WTC11 (cell line): ENCODE measurements around the gene ESPN. TPM values are rescaled to one million over a fixed set of nuclear protein-coding genes. Genes with fewer than 3 reads are reported as not detected.
A peak's percentile ranks its signal among the peaks of the same experiment; 100 is the strongest.

ENCODE experiments used
- ATAC-seq: fragments of 200-7000 bp; cut with Tn5 transposase; 2 replicates; pipeline ENCODE4 v1.10.0; 2021; ENCODE audit warnings: mild to moderate bottlenecking, moderate library complexity
- CTCF ChIA-PET: fragments of 300-600 bp; sonication (Branson Sonifier 250); formaldehyde crosslinking; loops from one replicate; lab custom pipeline; 2021; ENCODE audit warnings: antibody characterized with exemption; lab: Charles Lee
- POLR2A ChIA-PET: fragments of 350-600 bp; sonication (Branson Sonifier 250); formaldehyde crosslinking; loops from one replicate; lab custom pipeline; 2021; ENCODE audit warnings: antibody characterized with exemption; lab: Charles Lee
- DNase-seq: peaks from one replicate; pipeline ENCODE4 v3.0.0; 2021; ENCODE audit warnings: low spot score
- H3K27ac Mint-ChIP-seq: 2 replicates; pipeline ENCODE4 v1.8.0; 2021; ENCODE audit warnings: mixed read lengths
- H3K27me3 Mint-ChIP-seq: 2 replicates; pipeline ENCODE4 v1.8.0; 2021; ENCODE audit warnings: low read depth, mild to moderate bottlenecking, moderate library complexity, mixed read lengths
- H3K36me3 Mint-ChIP-seq: 2 replicates; pipeline ENCODE4 v1.8.0; 2021; ENCODE audit warnings: mixed read lengths
- H3K4me1 Mint-ChIP-seq: 2 replicates; pipeline ENCODE4 v1.8.0; 2022; ENCODE audit warnings: mixed read lengths
- H3K4me3 Mint-ChIP-seq: 2 replicates; pipeline ENCODE4 v1.8.0; 2021; ENCODE audit warnings: mild to moderate bottlenecking, moderate library complexity, mixed read lengths
- H3K9me3 Mint-ChIP-seq: 2 replicates; pipeline ENCODE4 v1.8.0; 2021; ENCODE audit warnings: mixed read lengths
- E2F4 ChIP-seq: sonication (generic); formaldehyde crosslinking; IDR thresholded peaks from 2 replicates; pipeline ENCODE4 v1.8.1; 2022; ENCODE audit warnings: low read depth, mild to moderate bottlenecking, moderate library complexity, missing genetic modification reagents, borderline replicate concordance
- GTF2I ChIP-seq: fragments of 250-450 bp; sonication (Bioruptor Pico); conservative IDR thresholded peaks from 2 replicates; pipeline ENCODE4 v1.4.0; 2021; ENCODE audit warnings: mild to moderate bottlenecking
- JAZF1 ChIP-seq: fragments of 250-450 bp; sonication (Bioruptor Pico); IDR thresholded peaks from 2 replicates; pipeline ENCODE4 v1.9.0; 2021; ENCODE audit warnings: moderate library complexity, mild to moderate bottlenecking, inconsistent platforms
- MYBL2 ChIP-seq: sonication (generic); formaldehyde crosslinking; IDR thresholded peaks from 2 replicates; pipeline ENCODE4 v1.8.1; 2023; ENCODE audit warnings: mild to moderate bottlenecking, moderate library complexity, missing genetic modification reagents
- NR3C1 ChIP-seq: sonication (generic); formaldehyde crosslinking; conservative IDR thresholded peaks from 2 replicates; pipeline ENCODE4 v1.8.1; 2023; ENCODE audit warnings: low read depth, mild to moderate bottlenecking, missing genetic modification reagents
- OVOL2 ChIP-seq: fragments of 250-450 bp; sonication (Bioruptor Pico); IDR thresholded peaks from 2 replicates; pipeline ENCODE4 v1.9.0; 2021; ENCODE audit warnings: mild to moderate bottlenecking, borderline replicate concordance
- RELA ChIP-seq: sonication (generic); formaldehyde crosslinking; IDR thresholded peaks from 2 replicates; pipeline ENCODE4 v1.8.1; 2022; ENCODE audit warnings: missing genetic modification reagents, mild to moderate bottlenecking, borderline replicate concordance
- SP1 ChIP-seq: sonication (generic); formaldehyde crosslinking; conservative IDR thresholded peaks from 2 replicates; pipeline ENCODE4 v1.8.1; 2022; ENCODE audit warnings: missing genetic modification reagents
- TEAD1 ChIP-seq: sonication (generic); formaldehyde crosslinking; IDR thresholded peaks from 2 replicates; pipeline ENCODE4 v1.8.0; 2022; ENCODE audit warnings: mild to moderate bottlenecking, missing genetic modification reagents
- USF1 ChIP-seq: sonication (generic); formaldehyde crosslinking; IDR thresholded peaks from 2 replicates; pipeline ENCODE4 v1.8.0; 2022; ENCODE audit warnings: mild to moderate bottlenecking, missing genetic modification reagents
- ZNF138 ChIP-seq: sonication (generic); formaldehyde crosslinking; conservative IDR thresholded peaks from 2 replicates; pipeline ENCODE4 v1.8.1; 2022; ENCODE audit warnings: mild to moderate bottlenecking, moderate library complexity, missing genetic modification reagents
- ZNF317 ChIP-seq: sonication (generic); formaldehyde crosslinking; IDR thresholded peaks from 2 replicates; pipeline ENCODE4 v1.8.1; 2023; ENCODE audit warnings: low read depth, mild to moderate bottlenecking, moderate library complexity, missing genetic modification reagents, borderline replicate concordance
- total RNA-seq: library from RNA; stranded (reverse); gene quantifications from 3 replicates; pipeline ENCODE4 v1.2.3, GENCODE V29; 2021
- TF ChIP-seq, protein P1 (sequence below): sonication (generic); formaldehyde crosslinking; conservative IDR thresholded peaks from 2 replicates; pipeline ENCODE4 v1.8.1; 2023; ENCODE audit warnings: mild to moderate bottlenecking, low read depth, missing genetic modification reagents, moderate library complexity
- TF ChIP-seq, protein P2 (sequence below): sonication (generic); formaldehyde crosslinking; IDR thresholded peaks from 2 replicates; pipeline ENCODE4 v1.8.1; 2023; ENCODE audit warnings: mild to moderate bottlenecking, missing genetic modification reagents, moderate library complexity
- TF ChIP-seq, protein P3 (sequence below): fragments of 250-450 bp; sonication (Bioruptor Pico); conservative IDR thresholded peaks from 2 replicates; pipeline ENCODE4 v1.9.0; 2021; ENCODE audit warnings: mild to moderate bottlenecking
- TF ChIP-seq, protein P4 (sequence below): fragments of 250-450 bp; sonication (Bioruptor Pico); IDR thresholded peaks from 2 replicates; pipeline ENCODE4 v1.9.0; 2021; ENCODE audit warnings: mild to moderate bottlenecking

The ESPN gene
- total RNA-seq, 1 experiment from 2014 or later = 46.1 TPM

DNA sequence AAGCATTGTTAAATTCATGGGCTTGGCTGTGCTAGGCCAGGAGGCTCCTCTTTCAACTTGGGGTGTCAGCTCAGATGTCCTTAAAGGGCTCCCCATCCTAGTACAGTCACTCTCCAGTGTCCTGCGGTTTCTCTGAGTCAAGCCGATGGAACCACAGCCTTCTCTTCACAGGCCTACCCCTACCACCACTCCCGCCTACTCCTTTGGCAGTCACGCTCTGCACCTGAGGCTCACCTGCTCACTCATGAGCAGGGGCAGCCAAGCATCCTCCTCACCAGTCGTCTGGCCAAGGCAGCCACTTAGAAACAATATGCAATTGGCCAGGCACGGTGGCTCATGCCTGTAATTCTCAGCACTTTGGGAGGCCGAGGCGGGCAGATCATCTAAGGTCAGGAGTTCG lies 34.6 kb upstream of the ESPN start:
- ATAC-seq (no peak), DNase-seq (no peak)
- H3K36me3 Mint-ChIP-seq = peaks cover 3% of the 10 kb centered on the region; the same call in 1 of the 2 replicates
- peak overlapping the region; percentile 95 for H3K27ac Mint-ChIP-seq
- H3K27me3 Mint-ChIP-seq = peaks cover 4% of the 10 kb centered on the region
- POLR2A ChIA-PET = interaction anchor here (1.1 kb wide), 1 partner anchor 9 kb away, joined by 3 read pairs; no protein-coding TSS in a partner anchor
- no peak overlapping the region for H3K4me3 Mint-ChIP-seq
- peaks cover 5% of the 10 kb centered on the region; the same call in 1 of the 2 replicates for H3K9me3 Mint-ChIP-seq
- CTCF ChIA-PET = interaction anchor here (0.8 kb wide), 1 partner anchor 144 kb away, joined by 3 read pairs; no protein-coding TSS in a partner anchor
- TF ChIP-seq, protein P1, sequence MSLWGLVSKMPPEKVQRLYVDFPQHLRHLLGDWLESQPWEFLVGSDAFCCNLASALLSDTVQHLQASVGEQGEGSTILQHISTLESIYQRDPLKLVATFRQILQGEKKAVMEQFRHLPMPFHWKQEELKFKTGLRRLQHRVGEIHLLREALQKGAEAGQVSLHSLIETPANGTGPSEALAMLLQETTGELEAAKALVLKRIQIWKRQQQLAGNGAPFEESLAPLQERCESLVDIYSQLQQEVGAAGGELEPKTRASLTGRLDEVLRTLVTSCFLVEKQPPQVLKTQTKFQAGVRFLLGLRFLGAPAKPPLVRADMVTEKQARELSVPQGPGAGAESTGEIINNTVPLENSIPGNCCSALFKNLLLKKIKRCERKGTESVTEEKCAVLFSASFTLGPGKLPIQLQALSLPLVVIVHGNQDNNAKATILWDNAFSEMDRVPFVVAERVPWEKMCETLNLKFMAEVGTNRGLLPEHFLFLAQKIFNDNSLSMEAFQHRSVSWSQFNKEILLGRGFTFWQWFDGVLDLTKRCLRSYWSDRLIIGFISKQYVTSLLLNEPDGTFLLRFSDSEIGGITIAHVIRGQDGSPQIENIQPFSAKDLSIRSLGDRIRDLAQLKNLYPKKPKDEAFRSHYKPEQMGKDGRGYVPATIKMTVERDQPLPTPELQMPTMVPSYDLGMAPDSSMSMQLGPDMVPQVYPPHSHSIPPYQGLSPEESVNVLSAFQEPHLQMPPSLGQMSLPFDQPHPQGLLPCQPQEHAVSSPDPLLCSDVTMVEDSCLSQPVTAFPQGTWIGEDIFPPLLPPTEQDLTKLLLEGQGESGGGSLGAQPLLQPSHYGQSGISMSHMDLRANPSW (CRISPR knock-in tag) = no peak
- peaks cover 45% of the 10 kb centered on the region for H3K4me1 Mint-ChIP-seq

DNA sequence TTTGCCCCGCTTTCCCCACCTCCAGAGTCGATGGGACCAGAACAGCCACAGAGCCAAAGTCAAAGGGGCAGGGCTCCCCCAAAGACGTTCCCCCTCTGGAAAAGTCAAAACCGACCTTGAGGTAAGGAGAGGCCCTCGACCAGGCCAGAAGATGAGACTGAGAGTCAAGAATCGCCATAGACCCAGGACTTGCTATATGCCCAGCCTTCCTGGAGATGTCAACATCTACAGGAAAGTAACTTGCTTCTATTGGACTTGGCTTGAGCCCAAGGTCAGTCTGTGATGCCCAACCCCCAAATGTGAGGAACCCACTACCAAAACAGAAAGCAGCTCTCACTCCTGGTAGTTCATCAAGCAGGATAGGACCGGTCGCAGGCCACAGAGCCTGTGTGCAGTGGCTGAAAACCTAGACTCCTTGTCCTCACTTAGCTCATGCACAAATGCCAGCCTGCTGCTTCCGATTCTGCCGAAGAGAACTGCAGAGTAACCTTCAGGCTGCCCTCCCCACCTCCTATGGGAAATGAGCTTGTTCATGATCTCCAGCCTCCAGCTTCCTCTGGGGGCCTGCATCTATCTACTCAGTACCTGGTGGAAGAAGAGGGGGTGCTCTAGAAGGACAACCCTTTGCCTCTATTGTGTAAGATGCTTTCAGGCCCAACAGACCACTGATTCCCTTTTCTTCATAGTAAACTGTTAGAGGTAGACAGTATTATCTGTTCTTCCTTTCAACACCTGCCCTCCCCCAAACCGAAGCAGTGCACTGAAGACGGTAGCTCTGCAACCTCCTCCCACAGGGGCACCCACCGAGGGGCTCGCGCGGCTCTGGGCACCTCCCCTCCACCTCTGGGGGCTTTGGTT lies 32.4 kb upstream of the ESPN start:
- H3K36me3 Mint-ChIP-seq = peaks cover 3% of the 10 kb centered on the region; the same call in 1 of the 2 replicates
- H3K27me3 Mint-ChIP-seq = peaks cover 9% of the 10 kb centered on the region
- POLR2A ChIA-PET = interaction anchor here (0.5 kb wide), 1 partner anchor 60 kb away, joined by 7 read pairs; no protein-coding TSS in a partner anchor
- H3K27ac Mint-ChIP-seq = peak overlapping the region; percentile 45; the same call in 1 of the 2 replicates
- peak overlapping the region; percentile 80 for H3K4me3 Mint-ChIP-seq
- CTCF ChIA-PET = interaction anchor here (0.6 to 6.0 kb wide), 16 partner anchors 11 to 187 kb away, joined by 3 to 35 read pairs (median 6); no protein-coding TSS in a partner anchor
- TF ChIP-seq, protein P2, sequence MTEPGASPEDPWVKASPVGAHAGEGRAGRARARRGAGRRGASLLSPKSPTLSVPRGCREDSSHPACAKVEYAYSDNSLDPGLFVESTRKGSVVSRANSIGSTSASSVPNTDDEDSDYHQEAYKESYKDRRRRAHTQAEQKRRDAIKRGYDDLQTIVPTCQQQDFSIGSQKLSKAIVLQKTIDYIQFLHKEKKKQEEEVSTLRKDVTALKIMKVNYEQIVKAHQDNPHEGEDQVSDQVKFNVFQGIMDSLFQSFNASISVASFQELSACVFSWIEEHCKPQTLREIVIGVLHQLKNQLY (CRISPR knock-in tag) = no peak
- TF ChIP-seq MYBL2 (CRISPR knock-in tag) = no peak
- TF ChIP-seq, protein P3, sequence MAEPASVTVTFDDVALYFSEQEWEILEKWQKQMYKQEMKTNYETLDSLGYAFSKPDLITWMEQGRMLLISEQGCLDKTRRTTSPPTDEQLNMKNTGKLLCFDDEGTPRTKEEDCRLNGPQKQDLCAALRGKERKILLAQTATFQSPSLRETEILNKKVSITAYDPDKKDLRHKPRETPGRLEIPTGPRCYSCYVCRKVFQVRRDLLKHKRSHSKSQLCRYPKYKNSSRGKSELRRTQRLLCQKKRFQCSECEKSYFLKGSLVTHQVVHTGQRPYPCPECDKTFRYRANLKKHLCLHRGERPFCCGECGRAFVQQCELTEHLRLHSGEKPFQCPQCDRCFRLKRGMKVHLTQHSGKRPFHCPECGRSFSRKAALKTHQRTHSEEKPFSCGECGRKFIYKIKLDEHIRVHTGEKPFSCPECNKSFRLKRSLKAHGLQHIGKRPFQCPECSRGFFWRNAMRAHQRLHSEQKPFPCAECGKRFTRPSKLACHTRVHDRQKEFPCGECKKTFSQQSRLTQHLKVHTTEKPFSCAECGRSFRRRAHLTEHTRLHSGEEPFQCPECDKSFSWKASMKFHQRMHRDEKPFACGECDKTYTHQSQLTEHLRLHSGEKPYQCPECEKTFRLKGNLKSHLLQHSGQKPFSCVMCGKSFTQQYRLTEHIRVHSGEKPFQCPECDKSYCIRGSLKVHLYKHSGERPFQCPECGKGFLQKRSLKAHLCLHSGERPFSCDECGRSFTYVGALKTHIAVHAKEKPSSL (CRISPR knock-in tag) = no peak
- no peak for TF ChIP-seq OVOL2
- TF ChIP-seq, protein P1 (CRISPR knock-in tag) = no peak
- no peak for TF ChIP-seq GTF2I (CRISPR knock-in tag)
- no peak for TF ChIP-seq SP1
- TF ChIP-seq E2F4 (CRISPR knock-in tag) = no peak
- no peak for TF ChIP-seq RELA (CRISPR knock-in tag)
- no peak for TF ChIP-seq JAZF1 (CRISPR knock-in tag)
- no peak for TF ChIP-seq USF1
- TF ChIP-seq, protein P4, sequence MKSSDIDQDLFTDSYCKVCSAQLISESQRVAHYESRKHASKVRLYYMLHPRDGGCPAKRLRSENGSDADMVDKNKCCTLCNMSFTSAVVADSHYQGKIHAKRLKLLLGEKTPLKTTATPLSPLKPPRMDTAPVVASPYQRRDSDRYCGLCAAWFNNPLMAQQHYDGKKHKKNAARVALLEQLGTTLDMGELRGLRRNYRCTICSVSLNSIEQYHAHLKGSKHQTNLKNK (CRISPR knock-in tag) = no peak
- no peak for TF ChIP-seq TEAD1 (CRISPR knock-in tag)
- TF ChIP-seq ZNF317 (CRISPR knock-in tag) = no peak
- no peak for TF ChIP-seq ZNF138 (CRISPR knock-in tag)
- no peak for TF ChIP-seq NR3C1 (CRISPR knock-in tag)
- ATAC-seq = no peak
- DNase-seq = no peak
- H3K9me3 Mint-ChIP-seq = peaks cover 9% of the 10 kb centered on the region; the same call in 1 of the 2 replicates
- peaks cover 23% of the 10 kb centered on the region for H3K4me1 Mint-ChIP-seq
